A549 treated with RU486 at 1 μM for 4 hours (cell line): Measurements from ENCODE around the gene SPA17. TPM values are rescaled to one million over a fixed set of nuclear protein-coding genes. Genes with fewer than 3 reads are reported as not detected.

Experiments used
- total RNA-seq: library from RNA; stranded (reverse); fragments of 200-300 nt; extraction: Qiagen RNA extraction; gene quantifications from 5 replicates; pipeline ENCODE4 v1.2.3, GENCODE V29; 2022; ENCODE audit warnings: low read depth

SPA17 gene
- 16.4 to 29.5 TPM (median 20.7 TPM) in 5 replicates for total RNA-seq

GRCh38 chr11:124673333-124674167, at the start of gene SPA17, which contains the start of gene SIAE:
Gene SPA17, plus strand, starts transcription at chr11:124673904. Its CDS starts 1,361 bp downstream, at chr11:124675265.
Gene SIAE, minus strand, starts transcription at chr11:124673739. Its CDS starts 31 bp downstream, at chr11:124673708.

GRCh38 chr11:124739479-124740276, 66.0 kb downstream of the SPA17 start, which contains the start of gene NRGN:
Gene NRGN, plus strand, starts transcription at chr11:124739942. Its CDS starts 143 bp downstream, at chr11:124740085.

Other genes starting within 250 kb of the SPA17 start
- not detected in 5 replicates for gene OR8B4, start 249.0 kb upstream of the SPA17 start, total RNA-seq
- not detected in 5 replicates for gene OR8B8, start 228.2 kb upstream of the SPA17 start, total RNA-seq
- gene OR8B12, start 130.2 kb upstream of the SPA17 start, total RNA-seq, result not detected in 5 replicates
- gene OR8A1, start 103.9 kb upstream of the SPA17 start, total RNA-seq, result not detected in 5 replicates
- not detected in 5 replicates for gene PANX3, start 62.5 kb upstream of the SPA17 start, total RNA-seq
- 15.3 to 22.0 TPM (median 16.6 TPM) in 5 replicates for gene TBRG1, start 51.0 kb upstream of the SPA17 start, total RNA-seq
- 11.7 to 15.4 TPM (median 14.0 TPM) in 5 replicates for gene SIAE, start 165 bp upstream of the SPA17 start, total RNA-seq
- gene NRGN, start 66.0 kb downstream of the SPA17 start, total RNA-seq, result 6.3 to 12.3 TPM (median 11.2 TPM) in 5 replicates
- gene VSIG2, start 78.4 kb downstream of the SPA17 start, total RNA-seq, result 0.23 TPM in 1 of 5 replicates, not detected in the others
- gene ESAM, start 88.4 kb downstream of the SPA17 start, total RNA-seq, result 8.7 to 13.3 TPM (median 12.2 TPM) in 5 replicates
- 4.4 to 5.7 TPM (median 5.0 TPM) in 5 replicates for gene MSANTD2, start 126.5 kb downstream of the SPA17 start, total RNA-seq
- gene ROBO3, start 191.5 kb downstream of the SPA17 start, total RNA-seq, result 2.3 to 3.2 TPM (median 2.7 TPM) in 5 replicates
- gene ROBO4, start 224.0 kb downstream of the SPA17 start, total RNA-seq, result 0.02 TPM in 1 of 5 replicates, not detected in the others
- not detected in 5 replicates for gene HEPN1, start 245.3 kb downstream of the SPA17 start, total RNA-seq